T-helper 2 cell (primary cell): ENCODE results near the gene KRTAP4-2.
"Not testable (repeated sequence)": the region's sequence is repeated elsewhere in the genome, so short reads cannot be mapped to it uniquely, and the experiment has no call there.

Experiments used
- DNase-seq, 5 experiments: peaks; one replicate each; pipeline versions ENCODE4 v3.0.0 to v3.0.0-alpha.2; 2012 to 2022
- total RNA-seq, 2 donors: gene quantifications; one replicate each; lab custom pipeline; 2026; lab: John Stamatoyannopoulos, UW

Gene KRTAP4-2
- 0 reads per million in 2 donors for total RNA-seq

DNA sequence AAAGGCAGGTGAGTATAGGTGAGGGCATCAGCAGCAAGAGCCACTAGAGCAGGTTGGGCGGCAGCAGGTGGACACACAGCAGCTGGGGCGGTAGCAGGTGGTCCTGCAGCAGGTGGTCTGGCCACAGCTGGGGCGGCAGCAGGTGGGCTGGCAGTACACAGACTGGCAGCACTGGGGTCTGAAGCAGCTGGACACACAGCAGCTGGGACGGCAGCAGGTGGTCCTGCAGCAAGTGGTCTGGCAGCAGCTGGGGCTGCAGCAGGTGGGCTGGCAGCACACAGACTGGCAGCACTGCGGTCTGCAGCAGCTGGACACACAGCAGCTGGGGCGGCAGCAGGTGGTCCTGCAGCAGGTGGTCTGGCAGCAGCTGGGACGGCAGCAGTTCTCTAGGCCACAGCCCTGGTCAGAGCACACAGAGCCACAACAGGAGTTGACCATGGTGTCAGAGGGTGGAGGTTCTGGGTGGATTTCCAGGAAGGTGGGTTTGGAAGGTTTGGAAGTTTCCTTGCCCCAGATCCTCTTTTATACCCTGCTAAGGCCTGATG, at the start of gene KRTAP4-2:
Gene KRTAP4-2, minus strand, starts transcription at position 495 of the 545 bp plus-strand sequence. Its CDS starts 57 bp downstream, at position 438.
- DNase-seq = no peak

DNA sequence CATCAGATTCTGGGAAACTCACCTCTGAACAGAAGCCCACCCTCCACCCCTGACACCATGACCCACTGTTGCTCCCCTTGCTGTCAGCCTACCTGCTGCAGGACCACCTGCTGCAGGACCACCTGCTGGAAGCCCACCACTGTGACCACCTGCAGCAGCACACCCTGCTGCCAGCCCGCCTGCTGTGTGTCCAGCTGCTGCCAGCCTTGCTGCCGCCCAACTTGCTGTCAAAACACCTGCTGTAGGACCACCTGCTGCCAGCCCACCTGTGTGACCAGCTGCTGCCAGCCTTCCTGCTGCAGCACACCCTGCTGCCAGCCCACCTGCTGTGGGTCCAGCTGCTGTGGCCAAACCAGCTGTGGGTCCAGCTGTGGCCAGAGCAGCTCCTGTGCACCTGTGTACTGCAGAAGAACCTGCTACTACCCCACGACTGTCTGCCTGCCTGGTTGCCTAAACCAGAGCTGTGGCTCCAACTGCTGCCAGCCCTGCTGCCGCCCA, 48.6 kb upstream of the KRTAP4-2 start, which contains the start of gene KRTAP9-2:
Gene KRTAP9-2, plus strand, starts transcription at position 51 of the 498 bp plus-strand sequence. Its CDS starts 7 bp downstream, at position 58.
- DNase-seq = not testable (repeated sequence)

DNA sequence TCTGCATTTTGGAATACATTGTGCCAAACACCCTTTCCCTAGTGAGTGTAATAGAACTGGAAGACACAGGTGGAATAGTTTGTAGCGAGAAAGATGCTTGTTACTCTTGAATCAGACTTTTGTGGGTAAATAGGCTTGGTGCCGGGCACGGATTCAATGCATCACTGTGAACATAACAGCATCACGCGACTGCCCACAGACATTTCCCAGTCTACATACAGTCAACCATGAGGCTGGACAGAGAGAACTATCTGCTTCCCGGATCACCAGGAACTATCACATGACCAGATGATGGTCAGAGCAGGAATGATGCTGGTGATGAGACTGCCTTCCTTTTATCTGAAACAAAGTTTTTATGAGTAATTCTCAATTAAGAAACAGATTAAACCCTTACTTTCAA, 48.0 kb upstream of the KRTAP4-2 start:
- no peak for DNase-seq

DNA sequence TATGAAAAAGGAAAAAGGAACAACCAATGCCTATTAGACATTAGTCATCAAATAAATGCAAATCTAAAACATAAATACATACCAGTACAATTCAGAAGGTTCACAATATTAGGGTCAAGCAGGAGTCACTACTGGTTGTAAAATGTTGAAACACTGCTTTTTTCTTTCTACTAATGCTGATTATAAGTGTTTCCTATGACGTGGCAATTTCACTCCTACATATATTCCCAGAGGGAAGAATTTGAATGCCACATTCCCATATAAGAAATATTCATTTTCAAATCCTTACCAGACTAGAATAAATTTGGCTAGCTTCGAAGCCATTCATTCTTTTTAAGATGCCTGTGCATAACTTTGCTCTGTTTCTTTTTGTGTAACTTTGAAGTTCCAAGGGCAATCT, 45.8 kb upstream of the KRTAP4-2 start:
- DNase-seq = no peak

DNA sequence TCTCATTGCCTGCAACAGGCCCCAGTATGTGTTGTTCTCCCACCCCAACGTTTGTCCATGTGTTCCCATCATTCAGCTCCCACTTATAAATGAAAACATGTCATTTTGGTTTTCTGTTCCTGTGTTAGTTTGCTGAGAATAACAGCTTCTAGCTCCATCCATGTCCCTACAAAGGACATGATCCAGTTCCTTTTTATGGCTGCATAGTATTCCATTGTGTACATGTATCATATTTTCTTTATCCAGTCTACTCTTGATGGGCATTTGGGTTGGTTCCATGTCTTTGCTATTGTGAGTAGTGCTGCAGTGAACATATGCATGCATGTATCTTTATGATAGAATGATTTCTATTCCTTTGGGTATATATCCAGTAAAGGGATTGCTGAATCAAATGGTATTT, 37.7 kb upstream of the KRTAP4-2 start:
- DNase-seq = no peak

DNA sequence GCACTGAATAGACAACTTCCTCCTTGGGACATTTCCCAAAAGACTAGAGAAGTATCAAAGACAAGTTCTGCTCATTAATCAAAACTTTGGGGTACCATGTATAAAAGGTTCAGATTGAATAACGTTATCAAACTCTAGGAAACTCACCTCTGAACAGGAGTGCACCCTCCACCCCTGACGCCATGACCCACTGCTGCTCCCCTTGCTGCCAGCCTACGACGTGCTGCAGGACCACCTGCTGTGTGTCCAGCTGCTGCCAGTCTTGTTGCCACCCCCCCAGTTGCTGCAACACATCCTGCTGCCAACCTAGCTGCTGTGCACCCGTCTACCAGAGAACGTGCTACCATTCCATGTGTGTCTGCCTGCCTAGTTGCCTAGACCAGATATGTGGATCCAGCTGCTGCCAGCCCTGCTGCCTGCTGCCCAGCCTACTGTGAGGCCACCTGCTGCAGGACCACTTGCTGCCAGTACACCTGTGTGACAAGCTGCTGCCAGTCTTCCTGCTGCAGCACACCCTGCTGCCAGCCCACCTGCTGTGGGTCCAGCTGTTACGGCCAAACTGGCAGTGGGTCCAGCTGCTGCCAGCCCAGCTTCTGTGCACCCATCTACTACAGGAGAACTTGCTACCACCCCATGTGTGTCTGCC, 34.6 kb upstream of the KRTAP4-2 start:
- DNase-seq = no peak

DNA sequence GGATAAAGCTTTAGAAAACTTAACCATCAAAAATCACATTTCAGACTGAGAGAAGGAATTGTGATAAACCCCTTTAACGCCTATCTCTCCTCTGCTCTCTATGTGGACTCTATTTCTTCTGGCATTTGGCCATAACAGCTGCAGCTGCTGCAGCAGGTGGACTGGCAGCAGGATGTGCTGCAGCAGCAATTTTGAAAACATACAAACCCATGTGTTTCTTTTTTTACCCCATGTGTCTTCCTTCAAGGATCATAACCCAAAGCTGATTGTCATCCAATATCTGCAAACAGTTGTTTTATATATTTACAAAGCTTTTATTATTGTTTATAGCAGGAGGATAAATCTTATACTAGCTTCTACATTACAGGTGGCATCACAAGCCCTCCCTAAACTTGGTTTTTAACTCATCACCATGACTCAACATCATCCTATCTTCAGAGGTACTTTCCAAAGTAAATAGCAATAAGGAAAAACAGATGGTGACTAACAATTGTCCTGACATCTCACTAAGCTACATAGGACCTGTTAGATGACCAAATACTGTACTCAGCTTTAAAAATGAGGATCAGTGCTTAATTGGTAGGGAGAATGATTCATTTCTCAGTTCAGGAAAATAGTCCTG, 33.9 kb upstream of the KRTAP4-2 start:
- no peak for DNase-seq

DNA sequence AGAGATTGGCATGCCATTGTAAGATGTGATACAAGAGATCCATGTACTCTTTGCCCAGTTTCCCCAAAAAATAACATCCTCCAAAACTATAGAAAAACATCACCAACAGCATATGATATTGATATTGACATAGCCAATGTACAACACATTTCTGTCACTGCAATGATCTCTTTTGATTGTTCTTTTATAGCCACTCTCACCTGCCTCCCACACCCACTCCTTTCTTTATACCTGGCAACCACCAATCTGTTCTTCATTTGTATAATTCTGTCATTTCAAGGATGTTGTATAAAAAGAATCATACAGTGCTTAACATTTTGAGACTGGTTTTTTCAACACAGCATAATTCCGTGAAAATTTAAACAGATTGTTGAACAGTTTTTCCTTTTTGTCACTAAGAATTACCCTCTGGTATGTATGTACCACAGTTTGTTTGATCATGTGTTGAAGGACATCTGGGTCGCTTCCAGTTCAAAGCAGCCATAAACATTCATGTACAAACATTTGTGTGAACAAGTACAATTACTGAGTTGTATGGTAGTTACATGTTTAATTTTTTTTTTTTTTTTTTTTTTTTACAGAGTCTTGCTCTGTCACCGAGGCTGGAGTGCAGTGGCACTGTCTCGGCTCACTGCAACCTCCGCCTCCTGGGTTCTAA, 21.5 kb upstream of the KRTAP4-2 start:
- DNase-seq = no peak

DNA sequence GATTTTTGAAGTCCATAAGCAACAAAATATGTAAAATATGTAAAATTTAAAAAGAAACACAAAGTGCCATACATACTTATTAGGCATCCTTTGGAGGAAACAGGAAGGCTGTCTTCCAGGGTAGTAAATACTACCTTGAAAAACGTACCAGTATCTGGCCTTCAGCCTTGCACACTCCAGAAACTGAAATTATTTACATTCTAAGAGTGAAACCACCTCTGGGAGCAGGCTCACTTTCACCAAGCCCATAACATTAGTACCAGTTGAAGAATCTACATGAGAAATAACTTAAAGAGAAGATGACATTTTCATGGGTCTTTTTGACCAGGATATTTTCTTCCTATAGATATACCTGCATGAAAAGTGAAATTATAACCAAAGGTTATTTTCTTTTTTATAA, 18.0 kb upstream of the KRTAP4-2 start:
- no peak for DNase-seq

DNA sequence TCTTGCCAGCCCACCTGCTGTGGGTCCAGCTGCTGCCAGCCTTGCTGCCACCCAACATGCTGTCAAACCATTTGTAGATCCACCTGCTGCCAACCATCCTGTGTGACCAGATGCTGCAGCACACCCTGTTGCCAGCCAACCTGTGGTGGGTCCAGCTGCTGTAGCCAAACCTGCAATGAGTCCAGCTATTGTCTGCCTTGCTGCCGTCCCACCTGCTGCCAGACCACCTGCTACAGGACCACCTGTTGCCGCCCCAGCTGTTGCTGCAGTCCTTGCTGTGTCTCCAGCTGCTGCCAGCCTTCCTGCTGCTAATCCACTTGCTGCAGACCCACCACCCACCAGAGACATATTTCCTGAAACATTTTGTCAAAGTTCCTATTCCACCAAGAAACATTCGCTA, 12.3 kb upstream of the KRTAP4-2 start:
- DNase-seq = no peak

DNA sequence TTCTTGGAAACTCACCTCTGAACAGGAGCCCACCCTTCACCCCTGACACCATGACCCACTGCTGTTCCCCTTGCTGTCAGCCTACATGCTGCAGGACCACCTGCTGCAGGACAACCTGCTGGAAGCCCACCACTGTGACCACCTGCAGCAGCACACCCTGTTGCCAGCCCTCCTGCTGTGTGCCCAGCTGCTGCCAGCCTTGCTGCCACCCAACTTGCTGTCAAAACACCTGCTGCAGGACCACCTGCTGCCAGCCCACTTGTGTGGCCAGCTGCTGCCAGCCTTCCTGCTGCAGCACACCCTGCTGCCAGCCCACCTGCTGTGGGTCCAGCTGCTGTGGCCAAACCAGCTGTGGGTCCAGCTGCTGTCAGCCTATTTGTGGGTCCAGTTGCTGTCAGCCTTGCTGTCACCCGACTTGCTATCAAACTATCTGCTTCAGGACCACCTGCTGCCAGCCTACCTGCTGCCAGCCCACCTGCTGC, 11.9 kb upstream of the KRTAP4-2 start, which contains the start of gene KRTAP9-1:
Gene KRTAP9-1, plus strand, starts transcription at position 51 of the 482 bp plus-strand sequence. Its CDS starts 0 bp downstream, at position 51.
- not testable (repeated sequence) for DNase-seq

DNA sequence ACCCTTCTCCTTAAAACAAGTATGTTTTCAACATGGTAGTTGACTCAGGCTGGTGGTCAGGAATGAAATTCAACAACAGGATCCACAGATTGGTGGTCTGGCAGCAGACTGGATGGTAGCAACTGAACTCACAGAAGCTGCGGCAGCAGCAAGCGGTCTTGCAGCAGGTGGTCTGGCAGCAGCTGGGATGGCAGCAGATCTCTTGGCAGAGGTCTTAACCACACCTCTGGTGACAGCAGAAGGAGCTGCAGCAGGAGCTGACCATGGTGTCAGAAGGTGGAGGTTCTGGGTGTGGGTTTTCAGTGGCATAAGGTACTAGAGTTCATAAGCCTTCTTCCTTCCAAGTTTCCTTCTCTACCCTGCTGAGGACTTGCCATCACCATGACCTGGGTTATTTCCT, 8.9 kb upstream of the KRTAP4-2 start:
- DNase-seq = no peak

DNA sequence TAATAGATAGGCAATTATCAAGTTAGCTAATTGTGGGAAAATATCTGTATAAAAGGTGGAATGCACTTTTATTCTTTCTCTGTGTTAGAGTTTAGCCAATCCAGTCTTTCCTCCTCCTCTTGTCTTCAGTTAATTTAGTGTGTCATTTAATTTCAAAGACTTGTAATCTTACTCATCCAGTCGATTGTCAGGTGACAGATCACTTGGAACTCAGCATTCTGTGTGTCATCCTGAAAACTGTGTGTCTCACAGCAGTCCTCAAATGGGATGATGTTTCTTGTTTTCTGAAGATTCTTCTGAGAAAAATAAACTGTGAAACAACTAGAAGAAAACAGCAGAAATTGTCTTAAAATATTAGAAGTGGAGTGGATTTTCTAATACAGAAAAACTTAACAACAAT, 7.0 kb upstream of the KRTAP4-2 start:
- DNase-seq = no peak

DNA sequence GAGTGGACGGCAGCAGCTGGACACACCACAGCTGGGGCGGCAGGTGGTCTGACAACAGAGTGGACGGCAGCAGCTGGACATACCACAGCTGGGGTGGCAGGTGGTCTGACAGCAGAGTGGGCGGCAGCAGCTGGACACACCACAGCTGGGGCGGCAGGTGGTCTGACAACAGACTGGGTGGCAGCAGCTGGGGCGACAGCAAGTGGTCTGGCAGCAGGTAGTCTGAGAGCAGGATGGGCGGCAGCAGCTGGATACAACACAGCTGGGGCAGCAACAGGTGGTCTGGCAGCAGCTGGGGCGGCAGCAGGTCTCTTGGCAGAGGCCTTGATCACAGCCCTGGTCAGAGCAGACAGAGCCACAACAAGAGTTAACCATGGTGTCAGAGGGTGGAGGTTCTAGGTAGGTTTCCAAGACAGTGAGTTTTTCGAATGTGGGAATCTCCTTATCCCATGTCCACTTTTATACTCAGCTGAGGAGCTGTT, 6.5 kb upstream of the KRTAP4-2 start, which contains the start of gene KRTAP4-1:
Gene KRTAP4-1, minus strand, starts transcription at position 432 of the 482 bp plus-strand sequence. Its CDS starts 57 bp downstream, at position 375.
- no peak for DNase-seq

DNA sequence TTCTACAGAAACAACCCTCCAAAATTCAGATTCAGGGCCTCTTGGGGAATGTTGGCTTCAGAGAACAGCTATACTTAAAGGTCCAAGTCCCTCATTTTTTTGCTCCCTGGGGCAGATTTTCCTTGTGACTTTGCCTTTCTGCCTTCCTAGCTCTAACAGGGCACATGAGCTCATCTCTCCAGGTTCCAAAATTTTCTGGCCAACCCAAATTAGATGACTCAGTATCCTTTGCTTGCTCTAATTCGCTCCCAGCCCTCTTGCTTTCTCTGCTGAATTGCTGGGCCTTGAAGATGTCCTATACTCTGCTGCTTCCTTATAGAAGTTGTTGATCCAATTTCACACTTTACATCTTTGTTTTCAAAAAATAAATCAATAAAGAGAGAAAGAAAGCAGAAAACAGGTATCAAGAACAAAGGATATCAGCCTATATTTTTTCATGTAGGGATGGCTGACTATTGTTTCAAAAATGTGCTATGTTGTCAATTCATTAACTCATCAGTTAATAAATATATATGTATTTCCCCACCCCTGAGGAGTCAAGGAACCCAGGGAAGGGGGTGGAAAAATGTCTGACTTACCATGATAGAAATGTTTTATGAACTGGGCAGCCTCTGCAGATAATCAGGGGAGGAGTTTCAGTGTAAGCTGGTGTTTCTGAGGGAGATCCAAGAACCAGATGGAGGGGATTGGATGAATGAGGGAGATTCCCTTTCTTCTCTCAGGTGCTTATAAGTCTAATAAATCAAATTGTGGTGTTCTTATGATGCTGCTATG, 1.0 kb upstream of the KRTAP4-2 start:
- no peak for DNase-seq

DNA sequence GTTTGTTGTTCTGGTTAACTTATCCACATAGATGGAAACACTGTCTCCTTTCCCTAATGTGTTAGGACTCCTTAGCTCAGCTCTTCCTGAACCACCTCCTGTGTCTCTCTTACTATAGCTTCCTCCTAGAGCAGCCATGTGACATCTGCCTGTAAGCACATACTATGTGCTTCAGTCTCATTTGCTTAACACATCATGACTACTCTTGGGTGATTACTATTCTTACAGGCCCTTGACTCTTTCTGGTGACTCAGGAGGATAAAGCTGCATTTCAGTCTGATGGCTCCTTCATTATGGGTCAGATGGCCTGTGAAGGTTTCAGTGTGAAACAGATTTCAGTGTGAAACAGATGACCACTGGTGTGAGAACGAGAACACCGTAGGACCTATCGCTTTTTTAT, 320 bp upstream of the KRTAP4-2 start:
- no peak for DNase-seq

DNA sequence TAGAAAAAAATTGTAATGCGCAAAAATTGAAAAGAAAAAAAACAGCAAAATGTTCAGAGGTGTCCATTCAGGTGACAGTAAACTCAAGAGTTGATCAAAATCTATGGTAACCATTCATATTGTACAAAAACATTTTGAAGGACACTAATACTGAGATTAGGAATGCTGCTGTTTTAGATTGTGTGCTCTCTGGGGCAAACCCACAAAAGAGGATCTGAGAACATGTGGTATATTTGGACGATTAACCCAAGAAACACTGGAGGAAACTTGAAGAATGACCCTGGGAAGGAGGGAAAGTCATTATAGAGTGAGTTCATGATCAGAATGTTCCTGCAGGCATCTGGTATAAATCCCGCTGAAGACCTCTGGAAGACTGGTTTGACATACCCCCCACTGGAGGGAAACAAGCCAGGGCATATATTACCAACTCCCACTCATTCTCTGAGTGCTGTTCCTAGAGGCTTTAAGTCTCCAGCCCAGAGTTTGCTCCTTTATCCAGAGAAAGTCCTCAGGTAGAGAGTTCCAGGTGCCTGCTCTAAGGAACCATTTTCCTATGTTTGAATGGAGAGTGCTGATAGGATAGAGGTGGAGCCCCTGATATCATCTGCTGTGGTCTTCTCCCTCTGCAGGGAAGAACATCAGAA, 1.2 kb downstream of the KRTAP4-2 start:
- DNase-seq = no peak

DNA sequence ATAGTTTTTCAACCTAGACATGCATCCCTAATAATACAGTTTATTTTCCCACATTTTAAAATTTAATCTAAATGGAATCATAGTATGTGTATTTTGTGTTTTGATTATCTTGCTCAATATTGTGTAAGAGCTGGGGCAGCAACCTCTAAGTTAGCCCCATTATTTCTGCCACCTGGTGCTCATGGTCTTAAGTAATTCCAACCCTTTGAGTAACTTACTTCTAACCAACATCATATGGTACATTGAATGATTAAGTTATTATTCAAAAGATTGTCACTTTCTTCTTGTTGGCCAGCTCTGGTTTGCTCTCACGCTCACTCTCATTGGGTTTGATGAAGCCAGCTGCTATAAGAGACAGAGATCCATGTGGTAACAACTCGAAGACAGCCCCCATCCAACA, 6.1 kb downstream of the KRTAP4-2 start:
- no peak for DNase-seq

DNA sequence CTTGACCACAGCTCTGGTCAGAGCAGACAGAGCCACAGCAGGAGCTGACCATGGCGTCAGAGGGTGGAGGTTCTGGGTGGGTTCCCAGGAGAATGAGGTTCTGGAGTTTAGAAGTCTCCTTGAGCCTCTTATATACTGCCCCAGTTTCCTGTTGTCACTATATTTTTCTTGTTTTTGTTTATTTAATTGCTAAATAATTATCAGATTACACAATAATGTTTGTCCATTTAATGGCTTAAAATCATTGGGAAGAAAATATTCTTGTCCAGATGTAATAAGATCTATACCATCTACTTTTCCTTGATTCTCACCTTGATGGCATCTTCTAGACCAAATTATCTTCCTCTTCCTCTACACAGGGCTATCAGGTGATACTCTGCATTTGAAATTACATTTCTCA, 9.9 kb downstream of the KRTAP4-2 start, which contains the start of gene KRTAP4-3:
Gene KRTAP4-3, minus strand, starts transcription at position 101 of the 400 bp plus-strand sequence. Its CDS starts 49 bp downstream, at position 52.
- DNase-seq = no peak

DNA sequence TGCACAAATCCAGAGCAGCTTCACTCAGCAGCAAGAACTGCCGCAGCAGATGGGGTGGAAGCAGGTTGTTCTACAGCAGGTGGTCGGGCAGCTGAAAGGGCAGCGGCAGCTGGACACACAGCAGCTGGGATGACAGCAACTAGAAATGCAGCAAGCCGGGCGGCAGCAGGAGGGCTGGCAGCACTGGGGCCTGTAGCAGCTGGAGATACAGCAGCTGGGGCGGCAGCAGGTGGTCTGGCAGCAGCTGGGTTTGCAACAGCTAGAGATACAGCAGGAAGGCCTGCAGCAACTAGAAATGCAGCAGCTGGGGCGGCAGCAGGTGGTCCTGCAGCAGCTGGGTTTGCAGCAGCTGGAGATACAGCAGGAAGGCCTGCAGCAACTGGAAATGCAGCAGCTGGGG, 10.5 kb downstream of the KRTAP4-2 start:
- no peak for DNase-seq

DNA sequence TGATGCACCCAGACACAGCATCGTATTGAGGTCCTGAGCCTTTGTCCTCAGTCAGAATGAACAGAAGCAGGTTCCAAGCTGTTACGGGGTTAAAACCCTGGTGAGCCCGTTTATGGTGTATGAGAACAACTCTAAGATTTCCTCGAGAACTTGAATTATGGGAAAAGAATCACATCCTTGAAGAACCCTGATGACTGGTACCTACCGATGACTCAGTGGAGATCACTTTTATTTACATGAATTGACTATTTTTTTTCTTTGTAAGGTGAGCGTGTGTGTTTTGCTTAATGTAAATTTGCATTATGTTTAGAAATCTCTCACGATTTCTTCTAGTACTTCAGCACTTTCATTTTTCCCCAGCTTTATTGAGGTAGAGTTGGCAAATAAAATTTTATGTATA, 14.2 kb downstream of the KRTAP4-2 start:
- no peak for DNase-seq
